GM21390 (cell line): ENCODE data around the gene DLG2.

Experiments used
- ATAC-seq: cut with Tn5 transposase; IDR thresholded peaks from one replicate; pipeline ENCODE4 v1.9.1; 2021; ENCODE audit not compliant: unreplicated experiment

The DLG2 gene

DNA sequence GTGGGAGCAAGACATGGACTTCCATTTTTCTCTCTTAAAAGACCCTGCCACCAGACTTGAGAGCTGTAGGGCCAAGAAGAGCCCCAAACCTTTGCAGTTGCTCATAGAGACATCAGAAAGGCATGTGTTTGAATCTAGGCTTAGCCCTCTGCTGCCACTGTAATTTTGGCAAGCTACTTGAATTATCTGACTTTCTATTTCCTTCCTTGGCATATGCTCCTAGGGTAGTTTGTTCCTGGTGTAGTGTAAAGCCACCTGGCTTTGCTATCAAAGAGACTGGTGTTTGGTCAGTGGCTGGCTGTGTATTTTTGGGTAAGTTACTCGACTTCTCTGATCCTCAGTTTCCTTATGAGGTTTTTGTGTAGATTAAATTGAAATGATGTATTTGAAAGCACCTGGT lies 2088.9 kb downstream of the DLG2 start:
- no peak for ATAC-seq

DNA sequence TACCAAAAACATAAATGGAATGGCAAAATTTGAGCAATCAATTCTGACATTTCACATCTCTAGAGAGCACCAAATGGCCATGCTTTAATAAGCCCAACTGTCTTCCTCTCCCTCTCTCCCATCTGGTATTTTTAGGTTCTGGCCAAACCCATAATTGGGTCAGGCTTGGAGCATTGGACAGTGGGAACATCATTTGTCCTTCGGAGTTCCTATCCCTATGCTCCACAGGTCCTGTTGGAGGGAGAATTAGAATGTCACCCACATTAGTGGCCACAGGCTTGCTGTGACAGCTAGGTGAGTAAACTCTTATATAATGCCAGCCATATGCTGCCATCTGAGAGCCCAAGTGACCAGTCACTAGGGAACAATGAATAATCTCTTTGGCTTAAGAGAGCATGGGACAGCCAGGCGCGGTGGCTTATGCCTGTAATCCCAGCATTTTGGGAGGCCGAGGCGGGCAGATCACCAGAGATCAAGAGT lies 2090.0 kb downstream of the DLG2 start:
- no peak for ATAC-seq

- ATAC-seq: no peak
Observed at GRCh38 chr11:83533166-83533565, 2094.0 kb downstream of the DLG2 start.

- ATAC-seq: no peak
Observed at GRCh38 chr11:83528877-83529276, 2098.3 kb downstream of the DLG2 start.

DNA sequence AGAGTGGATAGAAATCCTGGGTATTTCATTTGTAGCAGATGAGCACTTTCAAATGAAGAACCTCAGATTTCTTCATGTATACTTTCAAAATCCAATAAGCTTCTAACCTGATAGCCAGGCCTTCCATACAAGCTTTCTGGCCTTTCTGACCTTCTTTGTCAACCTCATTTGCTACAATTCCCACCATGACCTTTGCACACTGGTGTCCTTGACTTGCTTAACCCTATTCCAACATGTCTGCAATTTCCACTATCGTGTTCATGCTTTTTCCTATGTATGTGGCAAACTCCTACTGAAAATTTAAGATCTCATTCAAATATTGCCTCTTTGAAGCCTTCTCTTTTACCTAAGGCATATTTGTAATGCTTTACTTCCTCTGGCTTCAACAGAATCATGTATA lies 2098.9 kb downstream of the DLG2 start:
- ATAC-seq: no peak

GRCh38 chr11:83523676-83524075 lies 2103.5 kb downstream of the DLG2 start:
- no peak for ATAC-seq

DNA sequence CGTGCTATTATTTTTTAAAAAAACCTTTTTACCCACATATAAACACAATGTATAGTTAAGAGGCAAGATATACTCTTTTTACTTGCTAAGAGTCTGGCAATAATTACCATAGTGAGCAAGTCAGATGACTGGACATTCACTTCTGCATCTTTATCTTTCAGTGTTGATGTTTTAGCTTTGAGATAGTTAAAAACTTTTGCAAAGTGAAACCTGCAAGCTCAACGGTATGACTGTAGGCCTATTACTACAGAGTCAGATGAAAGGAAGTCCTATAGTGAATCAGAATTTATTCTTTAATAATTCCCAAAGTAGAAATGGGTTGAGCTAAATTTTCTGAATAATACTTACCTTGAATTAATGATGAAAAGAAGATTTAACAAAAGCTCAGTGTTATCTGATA lies 2104.2 kb downstream of the DLG2 start:
- no peak for ATAC-seq

DNA sequence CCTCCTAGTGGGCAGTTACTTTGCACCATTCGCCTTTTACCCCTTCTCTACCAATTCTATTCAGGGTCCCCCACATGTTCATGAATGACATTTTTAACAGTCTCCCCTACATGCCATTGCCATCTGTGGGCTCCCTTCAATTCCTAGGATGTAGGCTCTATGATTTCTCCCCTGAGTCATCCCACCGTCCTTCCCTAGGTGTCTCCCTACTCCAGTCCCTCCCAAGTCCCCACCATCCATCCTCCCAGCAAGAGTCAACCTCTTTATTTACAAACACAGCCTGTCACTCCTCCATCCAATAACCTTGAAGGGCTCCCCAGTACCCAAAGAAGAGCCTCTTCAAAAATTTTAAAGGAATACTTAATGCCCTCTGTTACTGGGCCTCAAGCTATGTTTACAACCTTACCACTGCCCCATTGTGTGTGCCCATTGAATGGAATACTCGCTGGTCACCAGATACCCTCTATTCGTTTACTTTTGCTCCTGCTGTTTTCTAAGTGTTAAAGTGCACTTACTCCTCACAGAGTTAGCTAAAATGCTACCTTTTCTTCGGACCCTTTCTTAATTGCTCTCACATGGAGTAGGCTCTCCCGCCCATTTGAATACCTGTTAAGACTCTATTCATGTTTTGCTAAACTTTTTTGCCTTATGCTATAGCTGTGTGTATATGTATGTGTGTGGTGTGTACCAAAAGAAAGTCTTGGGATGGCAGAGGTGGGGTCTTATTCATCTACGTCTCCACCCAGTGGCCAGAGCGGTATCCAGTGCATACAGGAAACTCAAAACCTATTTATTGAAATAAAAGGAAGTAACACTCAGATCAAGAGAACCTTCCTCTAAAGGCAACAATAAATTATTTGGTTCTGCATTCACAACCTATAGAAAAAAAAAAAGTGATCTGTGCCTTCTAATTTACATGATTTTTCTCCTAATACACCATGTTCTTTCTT lies 2105.2 kb downstream of the DLG2 start:
- no peak for ATAC-seq

DNA sequence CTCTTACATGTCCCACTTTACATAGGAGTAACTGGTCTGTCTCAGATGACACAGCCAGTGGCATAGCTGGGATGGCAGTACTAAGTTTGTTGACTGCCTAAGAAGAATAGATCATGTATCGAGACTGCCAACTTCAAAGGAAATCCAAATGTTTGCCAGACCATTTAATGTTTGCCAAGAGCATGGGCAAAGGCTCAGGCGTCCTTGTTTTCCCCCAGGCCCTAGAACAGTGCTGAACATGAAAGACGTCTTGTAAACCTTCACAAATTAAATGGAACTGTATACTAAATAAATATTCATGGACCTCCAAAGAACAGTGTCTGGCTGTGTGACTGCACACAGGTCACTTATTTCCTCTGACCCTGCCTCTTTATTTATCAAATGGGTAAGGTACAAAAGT lies 2106.3 kb downstream of the DLG2 start:
- no peak for ATAC-seq

DNA sequence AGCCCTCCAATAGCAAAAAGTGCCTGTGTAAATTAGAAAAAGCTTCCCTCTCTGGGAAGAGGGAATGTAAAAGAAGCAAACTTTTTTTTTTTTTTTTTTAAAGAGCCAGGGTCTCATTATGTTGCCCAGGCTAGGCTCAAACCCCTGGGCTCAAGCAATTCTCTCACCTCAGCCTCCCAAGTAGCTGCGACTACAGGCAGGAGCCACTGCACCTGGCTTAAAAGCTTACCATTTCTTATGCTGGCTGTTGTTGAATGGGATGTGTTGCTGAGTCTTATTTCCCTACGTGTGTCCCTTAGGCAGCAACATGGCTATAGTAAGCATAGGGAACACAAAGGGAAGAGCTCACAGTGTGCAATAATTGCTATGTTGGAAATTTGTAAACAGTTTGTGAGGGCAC lies 2115.5 kb downstream of the DLG2 start:
- ATAC-seq: no peak

DNA sequence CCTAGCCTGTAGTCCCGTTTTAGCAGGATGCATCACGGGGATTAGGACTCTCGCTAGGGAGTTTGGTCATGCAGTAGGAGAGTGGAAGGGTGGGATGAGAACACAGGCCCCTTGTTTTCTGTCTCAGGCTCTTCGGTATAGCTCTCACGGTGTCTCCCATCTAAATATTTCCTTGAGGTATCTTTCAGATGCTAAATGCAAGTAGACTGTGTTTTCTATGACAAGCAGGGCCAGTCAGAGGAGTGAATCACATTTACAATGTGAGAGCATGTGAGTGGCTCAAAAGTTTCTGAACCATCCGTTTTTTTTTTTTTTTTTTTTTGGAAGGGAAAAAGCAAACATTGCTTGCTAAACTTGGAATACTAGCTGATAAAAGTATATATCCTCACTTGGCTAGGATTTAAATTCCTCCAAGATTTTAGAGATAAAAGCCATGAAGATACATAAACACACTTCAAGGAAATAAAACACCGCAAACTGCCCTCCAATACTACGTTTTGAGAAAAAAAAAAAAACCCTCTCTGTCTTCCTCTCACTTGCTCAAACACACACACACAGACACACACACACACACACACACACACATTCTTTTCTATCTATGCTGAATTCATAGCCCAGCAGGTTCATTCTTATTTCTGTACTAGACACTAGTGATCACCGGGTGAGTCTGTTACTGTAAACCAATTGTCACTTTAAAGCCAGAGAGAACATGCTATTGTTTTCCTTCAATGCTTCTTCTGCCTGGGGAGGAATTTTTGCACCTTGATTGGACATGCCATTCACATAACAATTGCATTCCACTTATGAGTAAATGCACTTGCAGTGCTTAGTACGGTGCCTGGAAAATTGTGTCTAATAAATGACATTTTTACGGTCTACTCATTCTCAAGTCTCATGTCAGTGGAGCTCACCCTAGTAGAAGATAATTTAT lies 2116.3 kb downstream of the DLG2 start:
- ATAC-seq: no peak

- ATAC-seq: no peak
Observed at GRCh38 chr11:83508804-83509203, 2118.3 kb downstream of the DLG2 start.

DNA sequence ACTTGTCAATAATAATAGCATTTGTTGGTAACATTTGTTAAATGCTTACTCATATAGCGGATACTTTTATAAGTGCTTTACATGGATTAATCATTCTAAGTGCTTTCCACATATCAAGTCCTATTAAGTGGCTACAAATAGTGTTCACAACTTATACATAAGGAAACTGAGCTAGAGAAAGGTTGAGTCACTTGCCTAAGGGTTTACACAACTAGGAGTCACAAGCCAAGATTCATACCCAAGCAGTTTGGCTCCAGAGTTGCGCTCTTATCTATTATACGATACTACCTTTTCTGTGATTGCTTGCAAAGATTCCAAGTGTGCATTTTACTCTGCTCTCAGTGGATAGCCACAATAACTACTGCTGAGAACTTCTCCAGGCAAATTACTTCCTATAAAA lies 2125.1 kb downstream of the DLG2 start:
- ATAC-seq: no peak

GRCh38 chr11:83493917-83494316 lies 2133.2 kb downstream of the DLG2 start:
- no peak for ATAC-seq

DNA sequence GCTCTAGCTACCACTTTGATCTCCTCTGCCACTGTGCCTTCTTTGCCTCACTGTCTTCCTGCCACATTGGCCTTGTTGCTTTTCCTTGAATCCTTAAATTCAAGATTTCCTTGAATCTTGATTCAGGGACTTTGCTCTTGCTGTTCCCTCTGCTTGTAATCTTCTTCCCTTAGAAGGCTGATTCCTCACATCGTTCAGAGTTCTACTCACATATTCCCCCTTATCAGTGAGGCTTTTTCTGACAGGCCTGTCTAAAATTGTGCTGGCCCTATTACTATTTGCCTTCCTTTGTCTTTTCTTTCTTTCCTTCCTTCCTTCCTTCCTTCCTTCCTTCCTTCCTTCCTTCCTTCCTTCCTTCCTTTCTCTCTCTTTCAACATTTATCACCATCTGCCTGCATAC lies 2134.1 kb downstream of the DLG2 start:
- no peak for ATAC-seq

DNA sequence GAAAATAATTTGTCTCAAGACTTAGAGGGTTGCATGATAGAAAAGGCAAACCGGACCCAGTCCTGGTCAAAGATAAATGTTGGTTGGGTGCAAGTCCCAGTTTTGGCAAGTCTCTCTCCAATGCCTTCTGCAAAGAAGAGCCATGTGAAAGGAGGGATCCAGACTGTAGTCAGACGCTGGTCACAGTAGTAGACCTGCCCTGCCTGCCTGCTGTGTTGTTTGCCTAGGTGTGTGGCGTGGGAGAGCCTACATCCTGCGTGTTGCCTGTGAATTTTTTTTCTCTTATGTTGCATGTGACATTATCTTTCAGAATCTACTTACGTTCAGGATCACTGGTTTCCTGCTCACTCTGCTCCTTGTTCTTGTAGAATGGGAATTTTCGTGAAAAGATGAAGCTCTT lies 2143.3 kb downstream of the DLG2 start:
- no peak for ATAC-seq

DNA sequence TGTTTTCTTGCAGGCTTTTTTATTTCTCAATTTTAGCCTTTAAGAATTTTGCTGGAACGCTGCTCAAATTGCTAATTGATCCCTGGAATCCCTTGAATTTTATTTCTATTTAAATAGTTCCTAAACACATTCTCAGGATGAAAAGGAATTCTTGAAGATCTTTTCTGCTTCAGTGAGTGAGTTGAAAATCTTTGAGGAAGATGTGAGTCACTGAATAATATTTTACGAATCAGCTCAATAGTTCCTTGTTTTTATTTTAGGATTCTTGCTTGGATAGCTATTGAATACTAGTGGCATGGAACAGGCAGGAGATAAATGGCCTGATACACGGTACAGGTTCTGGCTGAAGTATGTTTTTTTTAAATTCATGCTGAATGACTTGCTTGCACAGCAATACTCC lies 2146.3 kb downstream of the DLG2 start:
- ATAC-seq: no peak

- ATAC-seq: no peak
Observed at GRCh38 chr11:83480251-83480650, 2146.9 kb downstream of the DLG2 start.

- ATAC-seq: no peak
Observed at GRCh38 chr11:83477772-83478171, 2149.4 kb downstream of the DLG2 start.

DNA sequence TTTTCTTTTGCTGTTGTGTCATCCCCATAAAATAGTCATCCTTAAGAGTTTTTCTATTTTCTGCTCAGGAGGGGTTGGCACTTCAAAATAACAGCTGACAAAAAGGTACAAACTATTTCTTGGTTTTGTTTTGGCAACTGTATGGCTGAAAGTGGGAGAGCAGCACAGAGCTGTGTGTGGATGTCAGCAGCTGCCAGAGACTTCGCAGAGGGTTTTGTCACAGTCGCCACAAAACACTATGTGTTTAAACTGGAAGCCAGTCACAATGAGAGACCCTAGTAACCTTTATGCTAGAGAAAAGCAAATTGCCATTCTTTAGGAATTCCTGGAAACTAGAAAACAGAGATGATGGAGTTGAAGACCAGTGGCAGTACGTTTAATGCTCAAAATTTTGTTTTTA lies 2151.4 kb downstream of the DLG2 start:
- ATAC-seq: no peak

- ATAC-seq: no peak
Observed at GRCh38 chr11:83473743-83474142, 2153.4 kb downstream of the DLG2 start.

DNA sequence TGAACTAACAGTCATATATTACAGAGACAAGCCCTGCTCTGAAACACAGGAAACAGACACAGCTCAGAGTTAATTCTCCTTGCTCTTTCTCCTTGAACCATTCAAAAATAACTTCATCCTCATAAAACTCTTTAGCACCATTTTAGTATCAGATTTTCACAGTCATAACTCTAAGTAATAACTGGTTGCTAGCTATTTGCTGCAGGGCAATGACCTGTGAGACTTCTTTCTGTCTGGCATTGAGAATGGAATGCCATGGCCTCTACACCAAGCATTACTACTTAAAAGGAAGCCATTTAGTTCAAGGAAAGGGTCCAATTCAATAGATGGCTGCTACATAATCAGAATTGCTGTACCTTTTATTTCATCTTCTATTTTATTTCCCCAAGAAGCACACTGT lies 2154.3 kb downstream of the DLG2 start:
- ATAC-seq: no peak
